Ovary (tissue), 3 donors: ENCODE results near the gene CDC42BPA.

Experiments used
- CTCF ChIP-seq, 3 donors: fragments of 450-650 bp in 2 of 3; fragments of 200-600 bp in 1 of 3; IDR thresholded peaks; one replicate each; pipeline versions ENCODE4 v1.5.1 to v1.8.0; 2016 to 2022; ENCODE audit warnings: antibody characterized with exemption in 3 of 3, mild to moderate bottlenecking in 1 of 3
- POLR2A ChIP-seq: fragments of 450-650 bp; IDR thresholded peaks from one replicate; pipeline ENCODE4 v1.6.1; 2017; ENCODE audit warnings: antibody characterized with exemption, mild to moderate bottlenecking, moderate library complexity
- donor health status: DM: no; HTN: no; CAD: no.

DNA sequence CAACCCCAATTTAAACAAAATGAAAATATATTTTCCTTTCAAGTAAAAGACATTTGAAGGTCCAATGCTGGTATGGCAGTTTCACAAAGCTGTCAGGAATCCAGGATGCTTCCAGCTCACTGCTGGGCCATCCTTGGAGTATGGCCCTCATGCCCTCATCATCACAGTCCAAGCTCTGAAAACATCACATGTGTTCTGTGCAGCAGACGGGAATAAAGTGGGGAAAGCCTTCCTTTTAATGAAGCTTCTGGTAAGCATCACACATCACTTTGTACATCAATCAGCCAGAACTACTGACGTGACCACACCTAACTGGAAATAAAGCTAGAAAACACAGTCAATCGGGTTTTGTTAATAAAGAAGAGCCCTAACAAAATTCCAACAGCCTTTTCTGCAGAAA is 22.7 kb downstream of the CDC42BPA start:
- TF ChIP-seq POLR2A = no peak
- no peak for TF ChIP-seq CTCF (IDR thresholded peaks at IDR 0.05)
